T-helper 2 cell (primary cell): ENCODE results near the gene AP2A1.
A peak's percentile ranks its signal among the peaks of the same experiment; 100 is the strongest.
"Not testable (repeated sequence)": the region's sequence is repeated elsewhere in the genome, so short reads cannot be mapped to it uniquely, and the experiment has no call there.

Experiments used
- DNase-seq, 5 experiments: peaks; one replicate each; pipeline versions ENCODE4 v3.0.0 to v3.0.0-alpha.2; 2012 to 2022

Gene AP2A1

GRCh38 chr19:49814010-49814409 lies 47.2 kb downstream of the AP2A1 start:
- no peak for DNase-seq

- no peak for DNase-seq
These were observed 49.8 kb downstream of the AP2A1 start for GRCh38 chr19:49816590-49816989.

DNA sequence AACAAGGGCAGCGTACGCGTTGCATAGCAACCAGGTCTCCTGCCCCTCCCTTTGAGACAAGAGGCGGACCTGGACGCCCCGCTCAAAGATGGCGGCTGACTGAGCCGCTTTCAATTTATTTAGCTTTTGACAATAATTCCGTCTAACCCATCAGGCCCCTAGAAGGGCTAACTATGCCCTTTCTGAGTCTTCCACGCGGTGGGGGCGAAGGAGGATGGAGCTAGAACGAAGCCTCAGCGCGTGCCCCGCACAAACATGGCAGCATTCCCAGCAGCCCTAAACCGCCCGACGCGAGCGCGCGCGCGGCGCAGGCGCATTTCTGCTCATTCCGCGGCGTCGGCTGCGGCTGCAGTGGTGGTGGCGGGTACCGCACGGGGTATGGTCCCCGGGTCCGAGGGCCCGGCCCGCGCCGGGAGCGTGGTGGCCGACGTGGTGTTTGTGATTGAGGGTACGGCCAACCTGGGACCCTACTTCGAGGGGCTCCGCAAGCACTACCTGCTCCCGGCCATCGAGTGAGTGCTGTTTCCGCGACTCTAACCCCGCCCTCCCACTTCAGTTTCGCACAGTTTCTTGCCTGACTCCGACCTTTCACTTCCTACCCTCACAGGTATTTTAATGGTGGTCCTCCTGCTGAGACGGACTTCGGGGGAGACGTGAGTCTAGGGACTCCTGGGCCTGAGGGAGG lies 51.3 kb downstream of the AP2A1 start, which contains the start of gene MED25:
TSS of gene MED25 (plus strand) at position 326 of the 685 bp plus-strand sequence. CDS start at position 379, 53 bp downstream.
- peak; percentile 76 to 89 (median 88) for DNase-seq

DNA sequence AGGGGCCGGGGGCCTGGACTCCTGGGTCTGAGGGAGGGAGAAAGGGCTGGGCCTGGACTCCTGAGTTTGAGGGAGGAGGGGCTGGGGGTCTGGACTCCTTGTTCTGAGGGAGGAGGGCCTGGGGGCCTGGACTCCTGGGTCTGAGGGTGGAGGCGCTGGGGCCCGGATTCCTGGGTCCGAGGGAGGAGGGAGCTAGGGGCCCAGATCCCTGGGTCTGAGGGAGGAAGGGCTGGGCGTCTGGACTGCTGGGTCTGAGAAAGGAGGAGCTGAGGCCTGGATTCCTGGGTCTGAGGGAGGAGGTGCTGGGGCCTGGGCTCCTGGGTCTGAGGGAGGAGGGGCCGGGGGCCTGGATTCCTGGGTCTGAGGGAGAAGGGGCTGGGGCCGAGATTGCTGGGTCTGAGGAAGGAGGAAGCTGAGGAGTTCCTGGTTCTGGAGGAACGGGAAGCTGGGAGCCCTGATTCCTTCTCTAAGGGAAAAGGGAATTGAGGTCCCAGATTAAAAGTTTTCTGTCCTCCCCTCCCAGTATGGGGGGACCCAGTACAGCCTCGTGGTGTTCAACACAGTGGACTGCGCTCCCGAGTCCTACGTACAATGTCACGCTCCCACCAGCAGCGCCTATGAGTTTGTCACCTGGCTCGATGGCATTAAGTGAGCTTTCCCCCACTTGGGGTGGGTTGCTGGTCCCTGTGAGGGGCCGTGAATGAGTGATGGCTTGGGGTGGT lies 52.0 kb downstream of the AP2A1 start:
- no peak for DNase-seq

DNA sequence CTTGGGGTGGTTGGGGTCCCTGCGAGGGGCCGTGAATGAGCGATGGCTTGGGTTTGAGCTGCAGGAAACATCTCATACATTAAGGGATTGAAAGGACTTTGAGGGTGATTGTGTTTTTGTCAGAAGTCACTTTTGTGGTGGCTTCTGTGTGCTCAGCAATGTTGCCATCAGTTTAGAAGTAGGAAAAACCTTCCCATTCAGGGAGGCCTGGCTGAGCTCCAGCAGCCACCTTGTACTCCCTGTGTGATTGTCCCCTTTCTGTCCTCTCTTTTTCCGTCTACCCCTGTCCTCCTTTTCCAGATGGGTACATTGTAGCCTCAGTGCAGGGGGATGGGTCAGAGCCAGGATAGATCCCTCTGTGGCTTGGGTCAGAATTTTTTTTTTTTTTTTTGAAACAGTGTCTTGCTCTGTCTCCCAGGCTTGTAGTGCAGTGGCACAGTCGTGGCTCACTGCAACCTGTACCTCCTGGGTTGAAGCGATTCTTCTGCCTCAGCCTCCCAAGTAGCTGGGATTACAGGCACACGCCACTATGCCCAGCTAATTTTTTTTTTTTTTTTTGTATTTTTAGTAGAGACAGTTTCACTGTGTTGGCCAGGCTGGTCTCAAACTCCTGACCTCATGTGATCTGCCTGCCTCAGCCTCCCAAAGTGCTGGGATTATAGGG lies 52.8 kb downstream of the AP2A1 start:
- not testable (repeated sequence) for DNase-seq

DNA sequence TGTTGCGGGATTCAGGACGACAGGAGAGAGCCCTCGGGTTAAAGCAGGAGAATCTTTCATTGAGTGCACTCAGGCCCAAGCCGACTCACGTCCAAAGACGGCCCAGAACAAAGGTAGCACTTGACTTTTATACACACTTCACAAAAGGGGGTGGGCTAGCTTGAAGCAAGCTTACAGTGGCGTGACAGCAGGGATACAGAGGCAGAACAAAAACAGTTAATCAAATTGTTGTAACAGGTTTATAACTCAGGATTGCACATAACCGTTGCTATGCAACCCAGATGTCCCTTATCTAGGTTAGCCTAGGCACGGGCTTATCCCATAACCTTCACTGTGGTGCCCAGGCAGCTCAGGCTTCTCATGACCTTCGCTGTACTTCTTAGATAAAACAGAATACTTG lies 53.3 kb downstream of the AP2A1 start:
- DNase-seq: no peak

- DNase-seq: no peak
These were observed 56.7 kb downstream of the AP2A1 start for GRCh38 chr19:49823472-49823871.

- DNase-seq: no peak
These were observed 57.9 kb downstream of the AP2A1 start for GRCh38 chr19:49824662-49825061.

DNA sequence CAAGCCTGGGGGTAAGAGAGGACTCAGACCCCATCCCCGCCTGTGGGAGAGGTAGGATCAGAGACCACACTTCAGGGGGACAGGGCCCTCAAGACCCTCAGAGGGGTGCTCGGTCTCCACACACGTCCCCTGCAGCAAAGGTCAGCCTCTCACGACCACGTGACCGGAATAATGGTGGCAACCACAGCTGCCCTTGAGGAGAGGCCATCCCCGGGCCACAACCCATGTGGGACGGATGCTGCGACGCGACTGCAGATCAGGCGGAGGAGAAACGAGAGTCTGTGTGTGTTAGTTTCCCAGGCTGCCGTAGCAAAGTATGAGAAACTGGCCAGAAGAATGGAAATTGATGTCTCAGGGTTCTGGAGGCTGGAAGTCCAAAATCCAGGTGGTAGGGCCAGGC lies 60.2 kb downstream of the AP2A1 start:
- no peak for DNase-seq

DNA sequence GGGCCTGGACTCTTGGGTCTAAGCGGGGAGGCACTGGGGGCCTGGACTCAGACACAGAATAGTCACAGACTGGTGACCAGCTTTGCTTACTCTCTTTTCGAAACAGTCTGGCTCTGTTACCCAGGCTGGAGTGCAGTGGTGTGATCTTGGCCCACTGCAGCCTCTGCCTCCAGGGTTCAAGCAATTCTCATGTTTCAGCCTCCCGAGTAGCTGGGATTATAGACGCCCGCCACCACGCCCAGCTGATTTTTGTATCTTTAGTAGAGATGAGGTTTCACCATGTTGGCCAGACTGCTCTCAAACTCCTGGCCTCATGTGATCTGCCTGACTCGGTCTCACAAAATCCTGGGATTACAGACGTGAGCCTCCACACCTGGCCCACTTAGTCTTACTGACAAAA lies 62.4 kb downstream of the AP2A1 start:
- DNase-seq: no peak

DNA sequence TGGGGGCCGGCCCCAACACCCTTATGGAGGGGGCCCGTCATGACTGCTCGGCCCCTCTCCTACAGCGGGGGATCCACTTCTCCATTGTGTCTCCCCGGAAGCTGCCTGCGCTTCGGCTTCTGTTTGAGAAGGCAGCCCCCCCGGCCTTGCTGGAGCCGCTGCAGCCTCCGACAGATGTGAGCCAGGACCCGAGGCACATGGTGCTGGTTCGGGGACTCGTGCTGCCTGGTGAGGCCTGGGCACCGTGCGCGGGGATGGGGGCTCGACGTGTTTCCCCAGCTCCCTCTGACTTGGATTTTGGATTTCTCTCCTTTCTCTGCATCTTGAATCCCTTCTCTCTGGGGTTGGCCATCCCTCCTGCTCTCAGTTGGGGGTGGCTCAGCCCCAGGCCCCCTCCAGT lies 62.9 kb downstream of the AP2A1 start:
- DNase-seq: no peak

- DNase-seq: no peak
These were observed 64.0 kb downstream of the AP2A1 start for GRCh38 chr19:49830766-49831165.

GRCh38 chr19:49831592-49831991 lies 64.8 kb downstream of the AP2A1 start:
- no peak for DNase-seq

- no peak for DNase-seq
These were observed 65.8 kb downstream of the AP2A1 start for GRCh38 chr19:49832556-49832955.

GRCh38 chr19:49833599-49833998 lies 66.8 kb downstream of the AP2A1 start:
- no peak for DNase-seq

GRCh38 chr19:49835562-49835961 lies 68.8 kb downstream of the AP2A1 start:
- DNase-seq: no peak

DNA sequence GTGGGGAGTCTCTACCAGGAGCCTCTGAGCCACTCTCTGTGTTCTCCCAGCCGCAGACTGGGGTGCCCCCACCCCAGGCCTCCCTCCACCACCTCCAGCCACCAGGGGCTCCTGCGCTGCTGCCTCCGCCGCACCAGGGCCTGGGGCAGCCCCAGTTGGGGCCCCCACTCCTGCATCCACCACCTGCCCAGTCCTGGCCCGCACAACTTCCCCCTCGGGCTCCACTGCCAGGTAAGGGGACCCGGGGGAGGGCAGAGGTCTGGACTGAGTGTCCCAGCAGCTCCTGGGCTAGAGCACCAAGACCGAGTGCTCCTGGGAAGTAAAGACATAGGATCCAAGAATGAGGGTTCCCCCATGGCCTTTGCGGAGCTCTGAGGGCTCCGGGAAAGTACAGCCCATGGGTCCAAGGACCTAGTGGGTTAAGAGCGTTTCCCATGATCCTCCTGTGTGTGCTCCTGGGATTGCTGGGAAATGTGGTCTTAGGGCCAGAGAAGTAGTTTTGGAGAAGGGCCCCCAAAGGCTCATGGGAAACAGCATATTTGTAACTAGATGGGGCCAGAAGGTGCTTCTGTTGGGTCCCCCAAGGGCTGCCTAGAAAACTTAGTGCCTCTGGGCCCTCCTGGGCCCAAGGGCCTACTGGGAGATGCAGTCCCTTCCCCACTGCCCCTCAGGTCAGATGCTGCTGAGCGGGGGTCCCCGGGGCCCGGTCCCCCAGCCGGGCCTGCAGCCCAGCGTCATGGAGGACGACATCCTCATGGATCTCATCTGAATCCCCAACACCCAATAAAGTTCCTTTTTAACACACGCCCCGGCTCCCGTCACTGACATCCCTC lies 69.6 kb downstream of the AP2A1 start:
- DNase-seq: no peak

DNA sequence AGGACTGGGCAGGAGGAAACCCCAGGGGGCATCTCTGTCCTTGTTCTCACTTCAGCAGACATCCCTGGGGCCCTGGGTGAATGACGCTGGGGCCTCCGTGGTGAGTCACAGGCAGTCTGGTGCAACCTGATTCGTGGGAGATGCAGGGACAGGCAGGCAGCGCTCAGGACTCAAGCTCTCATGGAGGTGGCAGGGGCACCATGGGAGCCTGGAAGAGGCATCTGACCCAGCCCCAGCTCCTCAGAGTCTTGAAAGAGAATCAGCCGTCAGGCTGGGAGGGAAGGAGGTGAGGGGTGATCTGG lies 70.2 kb downstream of the AP2A1 start:
- DNase-seq: no peak

- no peak for DNase-seq
These were observed 70.6 kb downstream of the AP2A1 start for GRCh38 chr19:49837425-49837824.

- DNase-seq: no peak
These were observed 72.2 kb downstream of the AP2A1 start for GRCh38 chr19:49838885-49839588.

- no peak for DNase-seq
These were observed 72.9 kb downstream of the AP2A1 start for GRCh38 chr19:49839713-49840112.

GRCh38 chr19:49840321-49840720 lies 73.5 kb downstream of the AP2A1 start:
- no peak for DNase-seq
